HepG2 (cell line): ENCODE data around the gene LMAN2. TPM values are rescaled to one million over a fixed set of nuclear protein-coding genes. Genes with fewer than 3 reads are reported as not detected.

ENCODE experiments used
- ATAC-seq: fragments of 200-7000 bp; cut with Tn5 transposase; 3 replicates; pipeline ENCODE4 v1.9.1; 2020; ENCODE audit warnings: mild to moderate bottlenecking, moderate library complexity
- BruUV-seq: library from RNA; stranded (reverse); fragments of 400-500 nt; replicated peaks from 2 replicates; lab custom pipeline; 2021; lab: Mats Ljungman, UMichigan
- CTCF ChIA-PET: fragments of 300-600 bp; formaldehyde crosslinking; extraction: SDS; loops from one replicate; lab custom pipeline; 2021; ENCODE audit warnings: low total read pairs, inconsistent platforms, low intra/inter-chr PET ratio; lab: Yijun Ruan, JAX
- POLR2A ChIA-PET: fragments of 350-600 bp; sonication (Branson Sonifier 250); formaldehyde crosslinking; loops from one replicate; lab custom pipeline; 2020; ENCODE audit warnings: antibody characterized with exemption, inconsistent platforms; lab: Yijun Ruan, JAX
- DNase-seq: peaks from one replicate; pipeline ENCODE4 v3.0.0-alpha.2; 2015; ENCODE audit warnings: low spot score
- FAIRE-seq: peaks from 3 replicates; lab custom pipeline; 2011; peaks lifted over from hg19 to GRCh38; lab: Jason Lieb, UNC
- H2AFZ ChIP-seq: one replicate; pipeline ENCODE4 v1.6.1; 2011; ENCODE audit warnings: low read length, inconsistent platforms
- H3K27ac ChIP-seq: fragments of 300-600 bp; 3 replicates; pipeline ENCODE4 v1.8.0; 2011; ENCODE audit warnings: mixed run types, mild to moderate bottlenecking, mixed read lengths, low read length, inconsistent platforms; ENCODE audit not compliant: insufficient read depth; ENCODE audit errors: extremely low read length
- H3K27me3 ChIP-seq, 2 experiments: fragments of 200-600 bp in 1 of 2; 2 replicates in 1 of 2; 3 replicates in 1 of 2; pipeline versions ENCODE4 v1.6.0 to v1.8.0; 2011; ENCODE audit warnings: low read length in 2 of 2, mild to moderate bottlenecking in 2 of 2, moderate library complexity in 2 of 2, inconsistent platforms in 1 of 2; ENCODE audit not compliant: insufficient read depth in 2 of 2, control insufficient read depth in 1 of 2
- H3K36me3 ChIP-seq, 2 experiments: fragments of 200-600 bp in 1 of 2; replicated peaks in 1 of 2; 2 replicates in 1 of 2; 3 replicates in 1 of 2; pipeline versions ENCODE4 v1.5.1 to v1.8.0; 2011; ENCODE audit warnings: low read length in 2 of 2, inconsistent platforms in 1 of 2; ENCODE audit not compliant: insufficient read depth in 2 of 2, control insufficient read depth in 1 of 2
- H3K4me1 ChIP-seq: 2 replicates; pipeline ENCODE4 v1.5.1; 2012; ENCODE audit warnings: low read length, inconsistent platforms; ENCODE audit not compliant: insufficient read depth
- H3K4me2 ChIP-seq: 2 replicates; pipeline ENCODE4 v1.6.0; 2011; ENCODE audit warnings: low read depth, low read length, inconsistent platforms
- H3K4me3 ChIP-seq, 3 experiments: fragments of 200-600 bp in 1 of 3; sonication (generic), shearing (Covaris generic) in 1 of 3; replicated peaks in 1 of 3; 2 replicates each; pipeline ENCODE4 v1.5.1; 2011 to 2016; ENCODE audit warnings: low read length in 3 of 3, inconsistent platforms in 2 of 3, low read depth in 2 of 3, mild to moderate bottlenecking in 2 of 3, control low read depth in 1 of 3, mixed read lengths in 1 of 3; ENCODE audit not compliant: insufficient read depth in 1 of 3
- H3K79me2 ChIP-seq: one replicate; pipeline ENCODE4 v1.6.1; 2011; ENCODE audit warnings: low read length, inconsistent platforms; ENCODE audit not compliant: insufficient read depth
- H3K9ac ChIP-seq: 2 replicates; pipeline ENCODE4 v1.6.0; 2011; ENCODE audit warnings: mild to moderate bottlenecking, low read depth, low read length, inconsistent platforms; ENCODE audit not compliant: insufficient read depth
- H3K9me3 ChIP-seq: 2 replicates; pipeline ENCODE4 v1.5.1; 2012; ENCODE audit warnings: mild to moderate bottlenecking, low read length
- H4K20me1 ChIP-seq: 2 replicates; pipeline ENCODE4 v1.6.0; 2011; ENCODE audit warnings: inconsistent platforms, mild to moderate bottlenecking, low read length, moderate library complexity; ENCODE audit not compliant: insufficient read depth
- CCDC6 ChIP-seq: sonication (generic); formaldehyde crosslinking; IDR thresholded peaks from 2 replicates; pipeline ENCODE4 v1.8.1; 2022; ENCODE audit warnings: mild to moderate bottlenecking, missing genetic modification reagents, moderate library complexity
- GTF3A ChIP-seq: sonication (generic); formaldehyde crosslinking; conservative IDR thresholded peaks from 2 replicates; pipeline ENCODE4 v1.4.0; 2020; ENCODE audit warnings: mild to moderate bottlenecking, missing genetic modification reagents
- JARID2 ChIP-seq: sonication (generic); formaldehyde crosslinking; IDR thresholded peaks from 2 replicates; pipeline ENCODE4 v1.8.1; 2023; ENCODE audit warnings: missing genetic modification reagents, inconsistent platforms; ENCODE audit not compliant: insufficient replicate concordance
- MIER2 ChIP-seq: IDR thresholded peaks from 2 replicates; pipeline ENCODE4 v1.6.1; 2016; ENCODE audit warnings: missing biosample characterization, missing genetic modification reagents
- POGK ChIP-seq: sonication (generic); formaldehyde crosslinking; conservative IDR thresholded peaks from 2 replicates; pipeline ENCODE4 v1.8.0; 2022; ENCODE audit warnings: mild to moderate bottlenecking, moderate library complexity, missing genetic modification reagents
- PRPF4 ChIP-seq: fragments of 200-400 bp; formaldehyde crosslinking; IDR thresholded peaks from 2 replicates; pipeline ENCODE4 v1.6.1; 2016; ENCODE audit warnings: low read length, low read depth; ENCODE audit not compliant: poor library complexity, severe bottlenecking
- SP5 ChIP-seq: IDR thresholded peaks from 2 replicates; pipeline ENCODE4 v1.6.1; 2016; ENCODE audit warnings: low read depth, borderline replicate concordance
- TAF15 ChIP-seq: fragments of 200-400 bp; formaldehyde crosslinking; IDR thresholded peaks from one replicate; pipeline ENCODE4 v1.6.1; 2018; ENCODE audit warnings: mild to moderate bottlenecking, low read depth, low read length; ENCODE audit not compliant: poor library complexity, severe bottlenecking
- TMF1 ChIP-seq: sonication (generic); formaldehyde crosslinking; IDR thresholded peaks from 2 replicates; pipeline ENCODE4 v1.8.1; 2022; ENCODE audit warnings: low read depth, missing genetic modification reagents
- ZBTB1 ChIP-seq: sonication (generic); formaldehyde crosslinking; IDR thresholded peaks from 2 replicates; pipeline ENCODE4 v1.4.0; 2020; ENCODE audit warnings: missing genetic modification reagents, borderline replicate concordance
- ZFP36 ChIP-seq: fragments of 150-350 bp; IDR thresholded peaks from 2 replicates; pipeline ENCODE4 v1.6.1; 2018; ENCODE audit warnings: borderline replicate concordance, low read length, low read depth; ENCODE audit not compliant: partially characterized antibody
- ZFYVE20 ChIP-seq: sonication (generic); formaldehyde crosslinking; IDR thresholded peaks from 2 replicates; pipeline ENCODE4 v1.8.0; 2023; ENCODE audit warnings: low read depth, mild to moderate bottlenecking, moderate library complexity, missing genetic modification reagents, borderline replicate concordance
- ZHX2 ChIP-seq, 2 experiments: sonication (generic) in 1 of 2; formaldehyde crosslinking in 1 of 2; IDR thresholded peaks; 2 replicates each; pipeline versions ENCODE4 v1.6.1 to v1.9.0; 2014 to 2022; ENCODE audit warnings: antibody characterized with exemption in 1 of 2, borderline replicate concordance in 1 of 2, inconsistent platforms in 1 of 2, low read depth in 1 of 2, missing genetic modification reagents in 1 of 2
- ZNF234 ChIP-seq: sonication (generic); formaldehyde crosslinking; conservative IDR thresholded peaks from 2 replicates; pipeline ENCODE4 v1.5.1; 2020; ENCODE audit warnings: mild to moderate bottlenecking, missing genetic modification reagents
- ZNF367 ChIP-seq: sonication (generic); formaldehyde crosslinking; IDR thresholded peaks from 2 replicates; pipeline ENCODE4 v1.4.0; 2020; ENCODE audit warnings: missing genetic modification reagents, borderline replicate concordance
- ZNF674 ChIP-seq: sonication (generic); formaldehyde crosslinking; IDR thresholded peaks from 2 replicates; pipeline ENCODE4 v1.5.0; 2020; ENCODE audit warnings: low read depth, mild to moderate bottlenecking, missing genetic modification reagents
- ZNF768 ChIP-seq: sonication (generic); formaldehyde crosslinking; IDR thresholded peaks from 2 replicates; pipeline ENCODE4 v1.4.0; 2020; ENCODE audit warnings: missing genetic modification reagents
- ZNF777 ChIP-seq: sonication (generic); formaldehyde crosslinking; IDR thresholded peaks from 2 replicates; pipeline ENCODE4 v1.4.0; 2020; ENCODE audit warnings: missing genetic modification reagents
- WGBS: methylation state at CpG from one replicate; pipeline ENCODE4 v1.1.6; 2017; ENCODE audit warnings: low lambda C conversion rate; 5-methylcytosine and 5-hydroxymethylcytosine counted together
- in situ Hi-C: cut with HindIII; loops from 2 replicates; pipeline ENCODE4 v1.10.0; 2017; ENCODE audit warnings: low pct_unique_long_range_greater_than_20kb; ENCODE audit not compliant: extremely low pct_ligation_motif_present
- intact Hi-C: fragments of 100-400 bp; cut with micrococcal nuclease; formaldehyde crosslinking; loops from one replicate; pipeline ENCODE4 v1.10.0; 2022; ENCODE audit not compliant: unreplicated experiment
- polyA plus RNA-seq, 8 experiments: library from polyadenylated mRNA; depleted of rRNA in 3 of 8; stranded (reverse) in 7 of 8; unstranded in 1 of 8; fragments of >200 nt; fragmentation: Illumina TruSeq in 4 of 8; extraction: Trizol in 4 of 8; gene quantifications; 2 replicates each; pipeline versions ENCODE4 v1.2.1 to v1.2.3, GENCODE V29; 2011 to 2016; ENCODE audit warnings: low read depth in 4 of 8, missing spikeins in 1 of 8, mixed read lengths in 1 of 8; ENCODE audit not compliant: insufficient read depth in 1 of 8
- total RNA-seq, 5 experiments: library from RNA; depleted of rRNA; stranded (reverse); fragments of >200 nt; fragmentation: Illumina TruSeq; extraction: Trizol; gene quantifications; 2 replicates each; pipeline ENCODE4 v1.2.3, GENCODE V29; 2016; ENCODE audit warnings: low read depth in 1 of 5

LMAN2 gene
- total and polyA plus RNA-seq, 2 of the 13 experiments (the other 11 are each of a cell fraction or from before 2014, with no cell fraction given) = 191 to 197 TPM

GRCh38 chr5:177363565-177363964, 12.1 kb upstream of the LMAN2 start:
- peak overlapping the region; percentile 57 to 81 (median 60) for H3K4me3 ChIP-seq
- ATAC-seq (no peak), FAIRE-seq (no peak), DNase-seq (no peak)
- no peak overlapping the region for H3K27ac ChIP-seq
- peaks cover 88% of the 10 kb centered on the region for H3K4me1 ChIP-seq
- H3K9ac ChIP-seq = peak overlapping the region; percentile 56; the same call in 1 of the 2 replicates
- no peaks in the 10 kb centered on the region for H4K20me1 ChIP-seq
- POLR2A ChIA-PET = interaction anchor here (2.8 to 3.0 kb wide), 2 partner anchors 9 to 15 kb away, joined by 12 to 19 read pairs; no protein-coding TSS in a partner anchor
- H3K9me3 ChIP-seq = no peaks in the 10 kb centered on the region
- peak overlapping the region; percentile 87 for H3K4me2 ChIP-seq
- 27% methylated on average over 9 of the region's 10 CpGs for WGBS
- H3K27me3 ChIP-seq = peaks cover 0 to 23% of the 10 kb centered on the region in 2 experiments; a peak in 4 of 5 replicates
- intact Hi-C loops (no loop called here), in situ Hi-C loops (loop anchor here (5.0 to 25.0 kb wide), 2 partner anchors 51 to 826 kb away; partner anchors contain the start of genes CDHR2, MXD3 and RNF44)
- no TSS peak for BruUV-seq
- CTCF ChIA-PET = no interaction called here
- no peak overlapping the region for H2AFZ ChIP-seq
- H3K36me3 ChIP-seq = no peaks in the 10 kb centered on the region
- no peaks in the 10 kb centered on the region for H3K79me2 ChIP-seq
- TF ChIP-seq CCDC6 (CRISPR knock-in tag) = no peak
- no peak for TF ChIP-seq GTF3A
- TF ChIP-seq MIER2 (CRISPR knock-in tag) = no peak
- TF ChIP-seq TMF1 (CRISPR knock-in tag) = no peak
- TF ChIP-seq POGK (CRISPR knock-in tag) = no peak
- TF ChIP-seq ZFYVE20 = no peak
- TF ChIP-seq TAF15 = no peak
- TF ChIP-seq ZNF777 (CRISPR knock-in tag) = no peak
- no peak for TF ChIP-seq ZBTB1 (CRISPR knock-in tag)
- TF ChIP-seq SP5 = no peak
- TF ChIP-seq ZNF234 (CRISPR knock-in tag) = no peak
- no peak for TF ChIP-seq PRPF4
- TF ChIP-seq ZNF367 (CRISPR knock-in tag) = no peak
- no peak for TF ChIP-seq ZNF674
- no peak for TF ChIP-seq JARID2 (CRISPR knock-in tag)
- TF ChIP-seq ZNF768 = peak; percentile 97
- no peak for TF ChIP-seq ZHX2 (IDR thresholded peaks at IDR 0.05; ENCODE audit: low read depth)
- no peak for TF ChIP-seq ZHX2 (CRISPR knock-in tag; IDR thresholded peaks at IDR 0.05; ENCODE audit: borderline replicate concordance)
- TF ChIP-seq ZFP36 = peak; percentile 61
